ENCODE data around the gene CEP72.

DNA sequence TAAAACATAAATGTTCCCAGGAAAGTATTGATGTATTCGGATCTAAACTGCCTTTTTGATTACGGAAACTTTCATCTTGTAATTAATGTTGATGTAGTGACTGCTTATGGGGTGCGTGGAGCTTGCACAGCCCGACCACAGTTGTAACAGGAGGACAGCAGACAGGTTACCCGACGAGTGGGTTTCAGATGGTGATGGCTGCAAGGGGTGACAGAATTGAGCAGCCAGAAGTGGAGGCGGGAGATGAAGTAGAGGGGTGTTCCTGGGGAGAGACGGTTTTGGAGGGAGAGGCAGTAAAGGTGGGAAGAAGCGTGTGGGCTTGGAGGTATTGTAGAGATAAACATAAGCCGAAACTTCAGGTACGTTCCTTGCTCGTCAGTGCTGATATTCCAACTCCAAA is 5.8 kb downstream of the CEP72 start:
- TF ChIP-seq, protein P1, sequence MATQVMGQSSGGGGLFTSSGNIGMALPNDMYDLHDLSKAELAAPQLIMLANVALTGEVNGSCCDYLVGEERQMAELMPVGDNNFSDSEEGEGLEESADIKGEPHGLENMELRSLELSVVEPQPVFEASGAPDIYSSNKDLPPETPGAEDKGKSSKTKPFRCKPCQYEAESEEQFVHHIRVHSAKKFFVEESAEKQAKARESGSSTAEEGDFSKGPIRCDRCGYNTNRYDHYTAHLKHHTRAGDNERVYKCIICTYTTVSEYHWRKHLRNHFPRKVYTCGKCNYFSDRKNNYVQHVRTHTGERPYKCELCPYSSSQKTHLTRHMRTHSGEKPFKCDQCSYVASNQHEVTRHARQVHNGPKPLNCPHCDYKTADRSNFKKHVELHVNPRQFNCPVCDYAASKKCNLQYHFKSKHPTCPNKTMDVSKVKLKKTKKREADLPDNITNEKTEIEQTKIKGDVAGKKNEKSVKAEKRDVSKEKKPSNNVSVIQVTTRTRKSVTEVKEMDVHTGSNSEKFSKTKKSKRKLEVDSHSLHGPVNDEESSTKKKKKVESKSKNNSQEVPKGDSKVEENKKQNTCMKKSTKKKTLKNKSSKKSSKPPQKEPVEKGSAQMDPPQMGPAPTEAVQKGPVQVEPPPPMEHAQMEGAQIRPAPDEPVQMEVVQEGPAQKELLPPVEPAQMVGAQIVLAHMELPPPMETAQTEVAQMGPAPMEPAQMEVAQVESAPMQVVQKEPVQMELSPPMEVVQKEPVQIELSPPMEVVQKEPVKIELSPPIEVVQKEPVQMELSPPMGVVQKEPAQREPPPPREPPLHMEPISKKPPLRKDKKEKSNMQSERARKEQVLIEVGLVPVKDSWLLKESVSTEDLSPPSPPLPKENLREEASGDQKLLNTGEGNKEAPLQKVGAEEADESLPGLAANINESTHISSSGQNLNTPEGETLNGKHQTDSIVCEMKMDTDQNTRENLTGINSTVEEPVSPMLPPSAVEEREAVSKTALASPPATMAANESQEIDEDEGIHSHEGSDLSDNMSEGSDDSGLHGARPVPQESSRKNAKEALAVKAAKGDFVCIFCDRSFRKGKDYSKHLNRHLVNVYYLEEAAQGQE (IDR thresholded peaks at IDR 0.05; ENCODE audit: low read depth) = no peak
- TF ChIP-seq EP300 (IDR thresholded peaks at IDR 0.05; ENCODE audit: borderline replicate concordance) (no peak), TAF1 (IDR thresholded peaks at IDR 0.05; ENCODE audit: low read depth) (no peak), YY1 (IDR thresholded peaks at IDR 0.05; ENCODE audit: low read depth) (no peak), NFIC (IDR thresholded peaks at IDR 0.05) (no peak), CEBPB (IDR thresholded peaks at IDR 0.05) (no peak), TEAD4 (IDR thresholded peaks at IDR 0.05) (no peak), RAD21 (IDR thresholded peaks at IDR 0.05; ENCODE audit: low read depth) (no peak), CREB1 (IDR thresholded peaks at IDR 0.05; ENCODE audit: low read depth) (no peak), FOXM1 (IDR thresholded peaks at IDR 0.05; ENCODE audit: borderline replicate concordance, low read depth) (no peak)
- TF ChIP-seq, protein P2, sequence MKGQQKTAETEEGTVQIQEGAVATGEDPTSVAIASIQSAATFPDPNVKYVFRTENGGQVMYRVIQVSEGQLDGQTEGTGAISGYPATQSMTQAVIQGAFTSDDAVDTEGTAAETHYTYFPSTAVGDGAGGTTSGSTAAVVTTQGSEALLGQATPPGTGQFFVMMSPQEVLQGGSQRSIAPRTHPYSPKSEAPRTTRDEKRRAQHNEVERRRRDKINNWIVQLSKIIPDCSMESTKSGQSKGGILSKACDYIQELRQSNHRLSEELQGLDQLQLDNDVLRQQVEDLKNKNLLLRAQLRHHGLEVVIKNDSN (IDR thresholded peaks at IDR 0.05) = no peak
- TF ChIP-seq, protein P3, sequence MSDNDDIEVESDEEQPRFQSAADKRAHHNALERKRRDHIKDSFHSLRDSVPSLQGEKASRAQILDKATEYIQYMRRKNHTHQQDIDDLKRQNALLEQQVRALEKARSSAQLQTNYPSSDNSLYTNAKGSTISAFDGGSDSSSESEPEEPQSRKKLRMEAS (IDR thresholded peaks at IDR 0.05) = no peak

All from Ishikawa (cell line).